Anterior cingulate cortex (tissue), 58 donors: ENCODE results near the gene ADGRD1.

Experiments used
- DNase-seq, 58 donors: peaks; one replicate each; lab custom pipeline; 2025; lab: John Stamatoyannopoulos, UW

The ADGRD1 gene

DNA sequence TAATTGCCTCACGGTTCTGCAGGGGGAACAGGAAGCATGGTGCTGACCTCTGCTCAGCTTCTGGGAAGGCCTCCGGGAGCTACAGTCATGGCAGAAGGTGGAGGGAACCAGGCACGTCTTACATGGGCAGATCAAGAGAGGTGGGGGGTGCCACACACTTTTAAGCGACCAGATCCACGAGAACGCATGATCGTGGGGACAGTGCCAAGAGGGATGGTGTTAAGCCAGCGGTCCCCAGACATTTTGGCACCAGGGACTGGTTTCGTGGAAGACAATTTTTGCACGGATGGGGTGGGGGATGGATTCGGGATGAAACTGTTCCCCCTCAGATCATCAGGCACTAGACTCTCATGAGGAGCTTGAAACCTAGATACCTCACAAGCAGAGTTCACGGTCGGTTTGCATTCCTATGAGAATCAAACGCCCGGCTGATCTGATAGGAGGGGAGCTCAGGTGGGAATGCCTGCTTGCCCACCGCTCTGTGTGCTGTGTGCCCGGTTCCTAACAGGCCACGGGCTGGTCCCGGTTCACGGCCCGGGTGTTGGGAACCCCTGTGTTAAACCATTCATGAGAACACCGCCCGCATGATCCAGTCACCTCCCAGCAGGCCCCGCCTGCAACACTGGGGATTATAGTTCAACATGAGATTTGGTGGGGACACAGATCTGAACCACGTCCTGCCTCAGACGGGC is 96.9 kb downstream of the ADGRD1 start:
- no peak for DNase-seq

GRCh38 chr12:131051155-131051473 is 97.4 kb downstream of the ADGRD1 start:
- no peak for DNase-seq

- no peak for DNase-seq
Measured at GRCh38 chr12:131052063-131052781, 98.5 kb downstream of the ADGRD1 start.

- no peak for DNase-seq
Measured at GRCh38 chr12:131052929-131053328, 99.2 kb downstream of the ADGRD1 start.

DNA sequence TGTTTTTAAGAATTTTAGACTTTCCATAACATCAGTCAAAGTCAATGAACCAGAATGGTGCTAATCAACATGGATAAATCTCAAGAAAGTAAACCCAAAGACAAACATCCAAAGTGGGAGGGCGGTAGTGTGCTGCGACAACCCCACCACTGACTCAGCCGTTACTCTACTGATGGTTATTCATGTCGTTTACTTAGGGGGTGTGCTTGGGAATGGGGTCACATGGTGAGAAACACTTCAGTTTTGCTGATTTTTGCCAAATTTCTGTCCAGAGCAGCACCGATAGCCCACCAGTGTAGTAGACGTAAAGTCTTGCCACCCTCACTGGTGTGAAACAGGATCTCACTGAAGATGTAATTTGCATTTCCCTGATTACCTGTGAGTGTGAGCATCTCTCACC is 99.9 kb downstream of the ADGRD1 start:
- no peak for DNase-seq

DNA sequence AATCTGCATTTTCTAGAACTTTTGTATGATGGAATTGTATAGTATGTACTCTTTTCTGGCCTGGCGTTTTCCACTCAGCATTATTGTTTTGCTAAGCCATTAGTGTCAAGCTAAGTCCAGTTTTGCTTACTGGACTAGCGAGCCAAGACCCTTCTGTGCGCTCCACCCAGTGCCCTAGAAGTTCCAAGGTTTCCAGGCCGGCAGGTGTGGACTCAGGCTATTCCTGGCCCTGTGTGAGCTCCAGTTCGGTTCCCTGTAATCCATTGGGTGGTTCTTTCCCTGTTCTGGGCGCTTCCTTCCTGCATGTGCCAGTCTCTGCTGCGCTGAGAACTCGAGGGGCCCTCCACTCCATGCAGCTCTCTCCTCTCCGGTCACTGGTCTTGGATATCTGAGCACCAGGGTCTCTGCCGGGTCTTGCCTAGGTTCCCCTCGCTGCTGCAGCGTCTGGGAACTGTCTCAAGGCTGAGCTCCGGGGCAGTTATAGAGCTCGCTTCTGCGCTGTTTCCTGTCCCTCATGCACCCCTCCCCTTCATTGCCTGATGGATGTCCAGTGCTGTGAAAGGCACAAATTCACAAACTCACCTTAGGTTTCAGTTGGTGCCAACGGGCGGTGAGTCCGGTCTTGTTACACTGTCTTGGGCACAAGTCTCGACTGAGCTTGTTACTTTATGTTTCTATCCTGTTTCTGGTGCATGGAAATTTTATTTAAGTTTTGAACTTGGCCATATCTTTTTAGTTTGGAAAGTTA is 100.8 kb downstream of the ADGRD1 start:
- no peak for DNase-seq

GRCh38 chr12:131055093-131055465 is 101.4 kb downstream of the ADGRD1 start:
- DNase-seq: no peak

GRCh38 chr12:131055596-131056233 is 102.0 kb downstream of the ADGRD1 start:
- DNase-seq: no peak

GRCh38 chr12:131056626-131057025 is 102.9 kb downstream of the ADGRD1 start:
- no peak for DNase-seq

- DNase-seq: peak in 14 of 58 donors; percentile 10 to 57 (median 19)
Measured at GRCh38 chr12:131057211-131057721, 103.6 kb downstream of the ADGRD1 start.

DNA sequence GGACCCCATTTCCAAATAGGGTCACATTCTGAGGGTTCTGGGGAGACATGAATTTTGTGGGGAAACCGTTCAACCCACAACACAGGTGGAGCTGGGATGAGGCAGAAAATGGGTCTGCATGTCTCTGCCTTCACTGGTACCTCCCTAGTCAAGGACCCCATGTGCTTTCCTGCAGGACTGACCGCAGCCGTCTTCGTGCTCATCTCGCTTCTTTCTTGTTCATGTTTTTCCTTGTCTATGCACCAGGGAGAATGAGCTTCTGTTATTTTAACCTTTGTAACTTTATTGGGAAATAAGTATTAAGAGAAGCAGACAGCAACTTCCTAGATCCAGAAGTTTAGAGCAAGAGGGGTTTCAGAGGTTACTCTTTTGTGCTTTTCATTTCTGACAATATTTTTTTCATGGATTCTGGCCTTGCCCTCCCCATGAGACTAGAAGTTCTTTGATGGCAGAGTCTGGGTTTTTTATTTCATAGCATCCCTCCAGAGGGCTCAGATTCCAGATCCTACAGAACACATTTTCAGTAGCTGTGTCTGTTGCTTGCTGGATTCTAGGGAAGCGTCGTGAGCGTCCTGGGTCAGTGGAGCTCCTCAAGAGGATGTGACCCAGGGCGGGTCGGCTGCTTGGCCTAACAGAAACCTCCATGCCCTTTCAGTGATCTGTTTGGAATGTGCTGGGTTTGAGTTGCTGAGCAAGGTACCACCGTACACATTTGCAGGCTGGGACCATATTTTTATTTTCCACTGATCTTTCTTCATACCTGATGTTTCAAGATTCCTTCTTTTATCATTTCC is 104.2 kb downstream of the ADGRD1 start:
- DNase-seq: no peak

GRCh38 chr12:131058700-131059099 is 105.0 kb downstream of the ADGRD1 start:
- DNase-seq: no peak

GRCh38 chr12:131060011-131060703 is 106.5 kb downstream of the ADGRD1 start:
- no peak for DNase-seq

- DNase-seq: no peak
Measured at GRCh38 chr12:131061041-131061806, 107.5 kb downstream of the ADGRD1 start.

DNA sequence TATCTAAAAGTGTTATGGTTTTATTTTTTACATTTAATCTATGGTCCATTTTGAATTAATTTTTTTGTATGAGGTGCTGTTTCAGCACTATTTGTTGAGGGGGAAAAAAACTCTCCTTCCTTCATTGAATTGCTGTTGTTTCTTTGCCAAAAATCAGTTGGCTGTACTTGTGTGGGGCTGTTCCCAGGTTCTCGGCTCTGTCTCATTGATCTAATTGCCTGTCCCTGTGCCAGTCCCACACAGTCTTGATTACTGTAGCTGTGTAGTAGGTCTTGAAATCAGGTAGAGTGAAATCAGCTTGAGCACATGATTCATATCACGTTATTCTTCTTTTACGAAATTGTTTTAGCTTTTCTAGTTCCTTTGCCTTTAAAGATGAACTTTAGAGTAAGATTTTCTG is 109.7 kb downstream of the ADGRD1 start:
- DNase-seq: no peak

DNA sequence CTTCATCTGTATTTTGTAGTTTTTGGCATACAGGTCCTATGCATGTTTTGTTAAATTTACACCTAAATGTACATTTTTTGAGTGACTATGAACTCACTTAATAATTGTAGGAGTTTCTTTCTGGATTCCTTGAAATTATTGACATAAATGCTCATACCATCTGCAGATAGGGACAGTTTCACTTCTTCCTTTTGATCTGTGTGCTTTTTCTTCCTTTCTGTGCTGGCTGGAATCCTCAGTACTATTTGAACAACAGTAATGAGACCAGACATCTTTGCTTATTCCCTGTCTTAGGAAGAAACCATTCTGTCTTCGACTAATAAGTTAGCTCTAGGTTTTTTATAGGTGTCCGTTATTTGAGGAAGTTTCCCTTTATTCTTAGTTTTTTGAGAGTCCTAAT is 110.3 kb downstream of the ADGRD1 start:
- DNase-seq: no peak

GRCh38 chr12:131065279-131065678 is 111.6 kb downstream of the ADGRD1 start:
- DNase-seq: no peak

DNA sequence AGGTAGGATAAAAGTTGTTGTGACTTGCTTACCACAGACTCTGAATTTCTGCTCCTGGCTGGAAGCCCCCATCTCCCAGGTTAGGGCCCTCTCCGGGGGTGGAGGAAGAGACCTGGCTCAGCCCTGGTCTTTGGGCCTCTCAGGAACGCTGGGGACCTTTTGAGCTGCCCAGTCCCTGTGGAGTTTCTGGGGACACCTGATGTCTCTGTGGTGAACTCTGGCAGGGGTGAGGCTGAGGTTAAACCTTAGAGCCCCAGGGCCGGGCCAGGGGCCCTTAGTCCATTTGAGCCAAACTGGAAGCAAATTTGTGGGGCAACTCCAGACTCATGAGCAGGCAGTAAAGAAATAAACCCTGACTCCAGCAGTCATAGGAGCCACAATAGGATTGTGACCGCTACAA is 112.1 kb downstream of the ADGRD1 start:
- no peak for DNase-seq
